K562 (cell line): Measurements from ENCODE around the gene TRMT1. TPM values are rescaled to one million over a fixed set of nuclear protein-coding genes. Genes with fewer than 3 reads are reported as not detected.

ENCODE experiments used
- CHD2 ChIP-seq: IDR thresholded peaks from 2 replicates; pipeline ENCODE4 v1.6.1; 2011; ENCODE audit warnings: low read depth, low read length
- FOSL1 ChIP-seq: fragments of 200-800 bp; sonication (Bioruptor generic); conservative IDR thresholded peaks from 2 replicates; pipeline ENCODE4 v1.6.1; 2016; ENCODE audit warnings: missing genetic modification characterization, missing compliant biosample characterization
- FOXK1 ChIP-seq: sonication (generic); formaldehyde crosslinking; IDR thresholded peaks from 2 replicates; pipeline ENCODE4 v1.8.0; 2022; ENCODE audit warnings: missing genetic modification reagents, mild to moderate bottlenecking, borderline replicate concordance
- MCM5 ChIP-seq: fragments of 450-650 bp; IDR thresholded peaks from 2 replicates; pipeline ENCODE4 v1.6.1; 2016; ENCODE audit warnings: low read depth
- MCM7 ChIP-seq, 2 experiments: fragments of 450-650 bp; IDR thresholded peaks; 2 replicates each; pipeline ENCODE4 v1.6.1; 2016 to 2018
- MTA3 ChIP-seq: fragments of 450-650 bp; formaldehyde crosslinking; IDR thresholded peaks from 2 replicates; pipeline ENCODE4 v1.6.1; 2017; ENCODE audit warnings: mild to moderate bottlenecking, borderline replicate concordance
- NFE2L1 ChIP-seq: fragments of 450-650 bp; IDR thresholded peaks from 2 replicates; pipeline ENCODE4 v1.6.1; 2016; ENCODE audit warnings: missing genetic modification characterization, low read depth, mild to moderate bottlenecking, missing compliant biosample characterization, moderate library complexity, borderline replicate concordance
- PHTF2 ChIP-seq: fragments of 250-450 bp; sonication (Bioruptor Pico); IDR thresholded peaks from 2 replicates; pipeline ENCODE4 v1.5.0; 2021; ENCODE audit warnings: mild to moderate bottlenecking
- PTBP1 ChIP-seq: fragments of 200-400 bp; formaldehyde crosslinking; IDR thresholded peaks from 2 replicates; pipeline ENCODE4 v1.6.1; 2017; ENCODE audit warnings: low read depth, low read length
- RB1 ChIP-seq: fragments of 450-650 bp; IDR thresholded peaks from 2 replicates; pipeline ENCODE4 v1.6.1; 2017; ENCODE audit warnings: low read depth, mild to moderate bottlenecking
- SLC30A9 ChIP-seq: fragments of 250-450 bp; sonication (Bioruptor Pico); IDR thresholded peaks from 2 replicates; pipeline ENCODE4 v1.8.0; 2022; ENCODE audit warnings: mild to moderate bottlenecking, moderate library complexity
- TCFL5 ChIP-seq: fragments of 250-450 bp; sonication (Bioruptor Pico); conservative IDR thresholded peaks from 2 replicates; pipeline ENCODE4 v1.6.1; 2021; ENCODE audit warnings: mild to moderate bottlenecking, moderate library complexity, matching md5 sums
- TEAD1 ChIP-seq, 2 experiments: fragments of 450-650 bp in 1 of 2; sonication (generic) in 1 of 2; formaldehyde crosslinking; IDR thresholded peaks; 2 replicates each; pipeline versions ENCODE4 v1.4.0 to v1.8.0; 2020 to 2022; ENCODE audit warnings: mild to moderate bottlenecking in 2 of 2, missing genetic modification reagents in 1 of 2
- TEAD2 ChIP-seq: fragments of 450-650 bp; IDR thresholded peaks from 2 replicates; pipeline ENCODE4 v1.6.1; 2016; ENCODE audit warnings: missing genetic modification characterization, control low read depth, missing compliant biosample characterization
- TRIM24 ChIP-seq, 2 experiments: fragments of 450-650 bp; IDR thresholded peaks; 2 replicates each; pipeline ENCODE4 v1.6.1; 2016
- ZKSCAN8 ChIP-seq: fragments of 200-800 bp; sonication (Bioruptor generic); IDR thresholded peaks from 2 replicates; pipeline ENCODE4 v1.6.1; 2016; ENCODE audit warnings: missing genetic modification characterization, missing compliant biosample characterization
- ZNF146 ChIP-seq: IDR thresholded peaks from one replicate; pipeline ENCODE4 v1.6.1; 2018; ENCODE audit warnings: missing compliant biosample characterization; ENCODE audit not compliant: unreplicated experiment
- ZZZ3 ChIP-seq: fragments of 450-650 bp; IDR thresholded peaks from 2 replicates; pipeline ENCODE4 v1.6.1; 2016; ENCODE audit warnings: antibody characterized with exemption, mild to moderate bottlenecking, moderate library complexity
- polyA plus RNA-seq, 8 experiments: library from polyadenylated mRNA; depleted of rRNA in 4 of 8; stranded (reverse) in 5 of 8; unstranded in 3 of 8; fragments of >200 nt; fragmentation: Nextera tagmentation in 2 of 8; fragmentation: Illumina TruSeq in 1 of 8; extraction: Ambion mirVana in 2 of 8; extraction: Trizol in 1 of 8; gene quantifications; 2 replicates each; pipeline versions ENCODE4 v1.2.1 to v1.2.3, GENCODE V29; 2011 to 2014; ENCODE audit warnings: inconsistent platforms in 1 of 8, missing spikeins in 1 of 8
- total RNA-seq, 7 experiments: library from RNA; depleted of rRNA in 6 of 7; stranded (reverse); fragments of >200 nt in 6 of 7; fragmentation: Illumina TruSeq in 2 of 7; extraction: Trizol in 2 of 7; gene quantifications; 2 replicates each; pipeline versions ENCODE4 v1.2.1 to v1.2.3, GENCODE V29; 2011 to 2021; ENCODE audit warnings: low replicate concordance in 1 of 7
- TF ChIP-seq, protein P1 (sequence below): sonication (generic); formaldehyde crosslinking; IDR thresholded peaks from 2 replicates; pipeline ENCODE4 v1.8.1; 2022; ENCODE audit warnings: missing genetic modification reagents
- TF ChIP-seq, protein P2 (sequence below), 3 experiments: IDR thresholded peaks in 2 of 3; conservative IDR thresholded peaks in 1 of 3; 2 replicates each; pipeline ENCODE4 v1.5.1; 2011 to 2012; ENCODE audit warnings: low read length in 3 of 3, mild to moderate bottlenecking in 3 of 3, control low read depth in 2 of 3, improper control_type of control experiment in 1 of 3, inconsistent platforms in 1 of 3, low read depth in 1 of 3, mixed read lengths in 1 of 3, moderate library complexity in 1 of 3; ENCODE audit not compliant: insufficient read depth in 2 of 3
- TF ChIP-seq, protein P3 (sequence below): IDR thresholded peaks from 2 replicates; pipeline ENCODE4 v1.6.1; 2011; ENCODE audit warnings: borderline replicate concordance, low read depth, mild to moderate bottlenecking, moderate library complexity, low read length; ENCODE audit not compliant: insufficient read depth, poor library complexity, severe bottlenecking
- TF ChIP-seq, protein P4 (sequence below): sonication (generic); formaldehyde crosslinking; IDR thresholded peaks from 2 replicates; pipeline ENCODE4 v1.8.1; 2022; ENCODE audit warnings: missing genetic modification reagents

The TRMT1 gene
- total and polyA plus RNA-seq, 9 of the 15 experiments (the other 6 are each of a cell fraction or from before 2014, with no cell fraction given): 5.8 to 158 (median 54.3) TPM

DNA sequence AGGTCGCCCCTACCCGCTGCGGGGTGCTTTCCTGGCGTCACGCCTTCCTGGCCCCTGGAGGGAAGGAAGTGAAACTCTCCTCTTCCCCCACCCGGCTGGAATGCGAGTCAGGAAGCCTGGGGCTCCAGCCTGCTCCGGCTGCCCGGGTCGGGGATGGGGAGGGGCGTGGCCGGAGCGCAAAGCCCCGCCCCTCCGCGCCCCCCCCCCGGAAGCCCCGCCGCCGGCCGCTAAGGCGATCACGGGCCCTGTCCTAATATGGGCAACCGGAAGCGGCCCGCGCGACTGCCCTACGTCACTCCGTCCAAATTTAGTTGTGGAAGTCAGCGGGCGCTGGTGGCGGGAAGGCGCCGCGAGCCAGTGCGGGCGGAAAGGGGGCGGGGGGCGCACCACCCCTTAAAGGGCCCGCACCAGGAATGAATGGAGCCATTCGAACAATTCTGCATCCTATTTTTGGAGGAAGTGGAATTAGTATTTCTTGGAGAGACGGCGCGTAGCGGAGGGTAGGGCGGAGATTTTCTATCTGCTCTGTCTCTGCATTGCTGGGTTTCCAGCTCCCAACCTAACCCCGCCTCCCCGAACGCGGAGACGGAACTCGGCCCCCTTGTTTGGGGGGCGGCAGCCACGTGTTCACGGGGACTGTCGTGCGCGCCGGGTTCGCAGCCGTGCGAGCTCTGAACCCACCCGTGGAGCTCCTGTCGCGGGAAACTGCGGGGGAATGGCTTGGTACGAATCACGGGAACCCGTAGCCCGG lies 35.2 kb upstream of the TRMT1 start (continued):
- TF ChIP-seq PTBP1 (no peak), MCM5 (no peak), FOXK1 (CRISPR knock-in tag) (no peak), CHD2 (no peak), MTA3 (0 out of 2 replicates have a peak, but pooled peaks have one; percentile 73), ZZZ3 (no peak), RB1 (peak; percentile 94), TEAD1 (CRISPR knock-in tag; IDR thresholded peaks at IDR 0.05) (peak; percentile 94 to 98), NFE2L1 (no peak), TCFL5 (no peak), PHTF2 (CRISPR knock-in tag) (peak; percentile 48; the same call in 1 of the 2 replicates), ZNF146 (CRISPR knock-in tag) (no peak), MCM7 (IDR thresholded peaks at IDR 0.05) (no peak), TEAD2 (tag) (peak; percentile 91), SLC30A9 (CRISPR knock-in tag) (no peak), ZKSCAN8 (CRISPR knock-in tag) (no peak), TRIM24 (IDR thresholded peaks at IDR 0.05) (no peak), FOSL1 (tag) (peak; percentile 53)
- TF ChIP-seq, protein P1, sequence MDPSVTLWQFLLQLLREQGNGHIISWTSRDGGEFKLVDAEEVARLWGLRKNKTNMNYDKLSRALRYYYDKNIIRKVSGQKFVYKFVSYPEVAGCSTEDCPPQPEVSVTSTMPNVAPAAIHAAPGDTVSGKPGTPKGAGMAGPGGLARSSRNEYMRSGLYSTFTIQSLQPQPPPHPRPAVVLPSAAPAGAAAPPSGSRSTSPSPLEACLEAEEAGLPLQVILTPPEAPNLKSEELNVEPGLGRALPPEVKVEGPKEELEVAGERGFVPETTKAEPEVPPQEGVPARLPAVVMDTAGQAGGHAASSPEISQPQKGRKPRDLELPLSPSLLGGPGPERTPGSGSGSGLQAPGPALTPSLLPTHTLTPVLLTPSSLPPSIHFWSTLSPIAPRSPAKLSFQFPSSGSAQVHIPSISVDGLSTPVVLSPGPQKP (CRISPR knock-in tag): peak; percentile 88; the same call in 1 of the 2 replicates
- TF ChIP-seq, protein P2, sequence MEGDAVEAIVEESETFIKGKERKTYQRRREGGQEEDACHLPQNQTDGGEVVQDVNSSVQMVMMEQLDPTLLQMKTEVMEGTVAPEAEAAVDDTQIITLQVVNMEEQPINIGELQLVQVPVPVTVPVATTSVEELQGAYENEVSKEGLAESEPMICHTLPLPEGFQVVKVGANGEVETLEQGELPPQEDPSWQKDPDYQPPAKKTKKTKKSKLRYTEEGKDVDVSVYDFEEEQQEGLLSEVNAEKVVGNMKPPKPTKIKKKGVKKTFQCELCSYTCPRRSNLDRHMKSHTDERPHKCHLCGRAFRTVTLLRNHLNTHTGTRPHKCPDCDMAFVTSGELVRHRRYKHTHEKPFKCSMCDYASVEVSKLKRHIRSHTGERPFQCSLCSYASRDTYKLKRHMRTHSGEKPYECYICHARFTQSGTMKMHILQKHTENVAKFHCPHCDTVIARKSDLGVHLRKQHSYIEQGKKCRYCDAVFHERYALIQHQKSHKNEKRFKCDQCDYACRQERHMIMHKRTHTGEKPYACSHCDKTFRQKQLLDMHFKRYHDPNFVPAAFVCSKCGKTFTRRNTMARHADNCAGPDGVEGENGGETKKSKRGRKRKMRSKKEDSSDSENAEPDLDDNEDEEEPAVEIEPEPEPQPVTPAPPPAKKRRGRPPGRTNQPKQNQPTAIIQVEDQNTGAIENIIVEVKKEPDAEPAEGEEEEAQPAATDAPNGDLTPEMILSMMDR (IDR thresholded peaks at IDR 0.05 in 2 of 3, conservative IDR thresholded peaks at IDR 0.05 in 1 of 3; ENCODE audit: insufficient read depth in 2 of 3, low read depth in 1 of 3, low read length in 3 of 3): peak in 1 of 3 experiments; percentile 18; a peak in 2 of 6 replicates
- TF ChIP-seq, protein P3, sequence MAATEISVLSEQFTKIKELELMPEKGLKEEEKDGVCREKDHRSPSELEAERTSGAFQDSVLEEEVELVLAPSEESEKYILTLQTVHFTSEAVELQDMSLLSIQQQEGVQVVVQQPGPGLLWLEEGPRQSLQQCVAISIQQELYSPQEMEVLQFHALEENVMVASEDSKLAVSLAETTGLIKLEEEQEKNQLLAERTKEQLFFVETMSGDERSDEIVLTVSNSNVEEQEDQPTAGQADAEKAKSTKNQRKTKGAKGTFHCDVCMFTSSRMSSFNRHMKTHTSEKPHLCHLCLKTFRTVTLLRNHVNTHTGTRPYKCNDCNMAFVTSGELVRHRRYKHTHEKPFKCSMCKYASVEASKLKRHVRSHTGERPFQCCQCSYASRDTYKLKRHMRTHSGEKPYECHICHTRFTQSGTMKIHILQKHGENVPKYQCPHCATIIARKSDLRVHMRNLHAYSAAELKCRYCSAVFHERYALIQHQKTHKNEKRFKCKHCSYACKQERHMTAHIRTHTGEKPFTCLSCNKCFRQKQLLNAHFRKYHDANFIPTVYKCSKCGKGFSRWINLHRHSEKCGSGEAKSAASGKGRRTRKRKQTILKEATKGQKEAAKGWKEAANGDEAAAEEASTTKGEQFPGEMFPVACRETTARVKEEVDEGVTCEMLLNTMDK: no peak
- TF ChIP-seq, protein P4, sequence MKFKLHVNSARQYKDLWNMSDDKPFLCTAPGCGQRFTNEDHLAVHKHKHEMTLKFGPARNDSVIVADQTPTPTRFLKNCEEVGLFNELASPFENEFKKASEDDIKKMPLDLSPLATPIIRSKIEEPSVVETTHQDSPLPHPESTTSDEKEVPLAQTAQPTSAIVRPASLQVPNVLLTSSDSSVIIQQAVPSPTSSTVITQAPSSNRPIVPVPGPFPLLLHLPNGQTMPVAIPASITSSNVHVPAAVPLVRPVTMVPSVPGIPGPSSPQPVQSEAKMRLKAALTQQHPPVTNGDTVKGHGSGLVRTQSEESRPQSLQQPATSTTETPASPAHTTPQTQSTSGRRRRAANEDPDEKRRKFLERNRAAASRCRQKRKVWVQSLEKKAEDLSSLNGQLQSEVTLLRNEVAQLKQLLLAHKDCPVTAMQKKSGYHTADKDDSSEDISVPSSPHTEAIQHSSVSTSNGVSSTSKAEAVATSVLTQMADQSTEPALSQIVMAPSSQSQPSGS (CRISPR knock-in tag): no peak
